PFSK-1 (cell line): ENCODE measurements around the gene CHL1.

Source experiments
- POLR2AphosphoS5 ChIP-seq: IDR thresholded peaks from 2 replicates; pipeline ENCODE4 v1.6.1; 2012; ENCODE audit warnings: low read depth, mild to moderate bottlenecking, control low read depth, low read length, moderate library complexity
- SIN3A ChIP-seq: IDR thresholded peaks from 2 replicates; pipeline ENCODE4 v1.6.1; 2012; ENCODE audit warnings: mild to moderate bottlenecking, low read length, moderate library complexity, borderline replicate concordance; ENCODE audit not compliant: insufficient read depth

- TF ChIP-seq POLR2AphosphoS5 (no peak), SIN3A (no peak)
Observed at GRCh38 chr3:270688-271087, 74.1 kb downstream of the CHL1 start.
